Endodermal cell (in vitro differentiated cells): ENCODE measurements around the gene LVRN. TPM values are rescaled to one million over a fixed set of nuclear protein-coding genes. Genes with fewer than 3 reads are reported as not detected.

Source experiments
- DNase-seq: peaks from one replicate; pipeline ENCODE4 v3.0.0-alpha.2; 2017
- H3K27ac ChIP-seq: 2 replicates; pipeline ENCODE4 v1.5.1; 2013; ENCODE audit warnings: mild to moderate bottlenecking, low read depth, low read length, moderate library complexity
- H3K27me3 ChIP-seq: 2 replicates; pipeline ENCODE4 v1.6.1; 2013; ENCODE audit warnings: mild to moderate bottlenecking, low read length, moderate library complexity; ENCODE audit not compliant: insufficient read depth, control insufficient read depth, poor library complexity, severe bottlenecking
- H3K36me3 ChIP-seq: 2 replicates; pipeline ENCODE4 v1.7.0; 2013; ENCODE audit warnings: mild to moderate bottlenecking, low read length, moderate library complexity; ENCODE audit not compliant: control insufficient read depth, insufficient read depth
- H3K4me1 ChIP-seq: one replicate; pipeline ENCODE4 v1.7.0; 2013; ENCODE audit warnings: low read length; ENCODE audit not compliant: control insufficient read depth, insufficient read depth
- H3K4me3 ChIP-seq: 2 replicates; pipeline ENCODE4 v1.5.1; 2013; ENCODE audit warnings: mild to moderate bottlenecking, low read length, moderate library complexity
- H3K9ac ChIP-seq: 2 replicates; pipeline ENCODE4 v1.6.1; 2013; ENCODE audit warnings: mild to moderate bottlenecking, low read length, moderate library complexity; ENCODE audit not compliant: poor library complexity, severe bottlenecking; ENCODE audit errors: extremely low read depth
- H3K9me3 ChIP-seq: 2 replicates; pipeline ENCODE4 v1.6.1; 2013; ENCODE audit warnings: mild to moderate bottlenecking, low read length, moderate library complexity; ENCODE audit not compliant: control insufficient read depth
- H3K27ac Mint-ChIP-seq: 2 replicates; pipeline ENCODE4 v1.8.0; 2020; ENCODE audit warnings: mixed read lengths
- H3K27me3 Mint-ChIP-seq: 2 replicates; pipeline ENCODE4 v1.8.0; 2021; ENCODE audit warnings: mild to moderate bottlenecking, mixed read lengths; ENCODE audit not compliant: insufficient read depth
- H3K36me3 Mint-ChIP-seq: 2 replicates; pipeline ENCODE4 v1.8.0; 2020; ENCODE audit warnings: low read depth, mixed read lengths
- H3K4me1 Mint-ChIP-seq: 2 replicates; pipeline ENCODE4 v1.8.0; 2020; ENCODE audit warnings: mixed read lengths
- H3K4me3 Mint-ChIP-seq: 2 replicates; pipeline ENCODE4 v1.8.0; 2020; ENCODE audit warnings: mild to moderate bottlenecking, moderate library complexity, mixed read lengths
- H3K9me3 Mint-ChIP-seq: 2 replicates; pipeline ENCODE4 v1.8.0; 2020; ENCODE audit warnings: mild to moderate bottlenecking, mixed read lengths
- WGBS, 2 experiments: methylation state at CpG; one replicate each; pipeline versions ENCODE4 v1.1.5 to v1.1.7; 2013; ENCODE audit warnings: missing lambda C conversion rate in 2 of 2, mixed read lengths in 1 of 2; ENCODE audit not compliant: insufficient coverage in 1 of 2, insufficient read length in 1 of 2; 5-methylcytosine and 5-hydroxymethylcytosine counted together
- total RNA-seq, 2 donors: library from RNA; stranded (reverse); fragmentation: NEBNext Ultra II Directional in 1 of 2; extraction: Animal tissue kit (Norgen Biotek cat#: 25700) in 1 of 2; gene quantifications; 2 replicates in 1 of 2; 3 replicates in 1 of 2; pipeline ENCODE4 v1.2.1, GENCODE V29; 2021
- TF ChIP-seq, protein P1 (sequence below): fragments of 200-600 bp; sonication (generic); conservative IDR thresholded peaks from 2 replicates; pipeline ENCODE4 v1.5.0; 2021; ENCODE audit warnings: antibody characterized with exemption, mild to moderate bottlenecking

LVRN gene
- total RNA-seq, 2 donors from 2014 or later, result 0.26 to 0.38 TPM

DNA sequence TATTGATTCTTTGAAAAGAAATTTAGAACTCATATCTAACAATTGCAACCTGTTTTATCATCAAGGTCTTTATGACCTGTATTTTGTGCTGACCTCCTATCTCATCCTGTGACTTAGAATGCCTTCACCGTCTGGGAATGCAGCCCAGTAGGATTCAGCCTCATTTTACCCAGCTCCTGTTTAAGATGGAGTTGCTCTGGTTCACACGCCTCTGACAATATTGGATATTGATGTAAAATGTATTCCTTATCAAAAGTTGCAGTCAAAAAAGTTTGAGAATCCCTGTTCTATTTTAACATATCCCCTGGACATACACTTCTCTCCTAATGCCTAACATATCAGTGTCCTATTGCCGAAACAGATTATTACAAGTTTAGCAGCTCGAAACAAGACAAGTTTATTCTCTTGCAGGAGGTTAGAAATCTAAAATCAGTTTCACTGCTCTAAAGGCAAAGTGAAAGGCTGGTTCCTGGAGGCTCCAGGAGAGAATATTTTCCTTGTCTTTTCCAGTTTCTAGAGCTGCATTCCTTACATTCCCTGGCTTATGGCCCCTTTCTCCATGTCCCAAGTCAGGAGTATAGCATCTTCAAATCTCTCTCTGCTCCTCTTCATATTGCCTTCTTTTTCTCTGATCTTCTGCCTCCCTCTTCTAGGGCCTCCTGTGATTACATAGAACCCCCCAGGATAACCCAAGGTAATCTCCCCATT lies 31.5 kb upstream of the LVRN start:
- H3K36me3 Mint-ChIP-seq, result no peaks in the 10 kb centered on the region
- no peaks in the 10 kb centered on the region for H3K27me3 Mint-ChIP-seq
- 90 to 93% methylated on average over 2 to 4 of the region's 4 CpGs for WGBS, 2 experiments
- Histone ChIP-seq H3K4me1 (no peaks in the 10 kb centered on the region), H3K9ac (no peak overlapping the region), H3K27me3 (no peaks in the 10 kb centered on the region), H3K9me3 (no peaks in the 10 kb centered on the region), H3K36me3 (no peaks in the 10 kb centered on the region), H3K4me3 (no peak overlapping the region), H3K27ac (no peak overlapping the region)
- TF ChIP-seq, protein P1, sequence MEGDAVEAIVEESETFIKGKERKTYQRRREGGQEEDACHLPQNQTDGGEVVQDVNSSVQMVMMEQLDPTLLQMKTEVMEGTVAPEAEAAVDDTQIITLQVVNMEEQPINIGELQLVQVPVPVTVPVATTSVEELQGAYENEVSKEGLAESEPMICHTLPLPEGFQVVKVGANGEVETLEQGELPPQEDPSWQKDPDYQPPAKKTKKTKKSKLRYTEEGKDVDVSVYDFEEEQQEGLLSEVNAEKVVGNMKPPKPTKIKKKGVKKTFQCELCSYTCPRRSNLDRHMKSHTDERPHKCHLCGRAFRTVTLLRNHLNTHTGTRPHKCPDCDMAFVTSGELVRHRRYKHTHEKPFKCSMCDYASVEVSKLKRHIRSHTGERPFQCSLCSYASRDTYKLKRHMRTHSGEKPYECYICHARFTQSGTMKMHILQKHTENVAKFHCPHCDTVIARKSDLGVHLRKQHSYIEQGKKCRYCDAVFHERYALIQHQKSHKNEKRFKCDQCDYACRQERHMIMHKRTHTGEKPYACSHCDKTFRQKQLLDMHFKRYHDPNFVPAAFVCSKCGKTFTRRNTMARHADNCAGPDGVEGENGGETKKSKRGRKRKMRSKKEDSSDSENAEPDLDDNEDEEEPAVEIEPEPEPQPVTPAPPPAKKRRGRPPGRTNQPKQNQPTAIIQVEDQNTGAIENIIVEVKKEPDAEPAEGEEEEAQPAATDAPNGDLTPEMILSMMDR, result no peak
- no peaks in the 10 kb centered on the region for H3K9me3 Mint-ChIP-seq
- no peak for DNase-seq
- H3K4me3 Mint-ChIP-seq, result no peak overlapping the region
- no peak overlapping the region for H3K27ac Mint-ChIP-seq
- no peaks in the 10 kb centered on the region for H3K4me1 Mint-ChIP-seq

DNA sequence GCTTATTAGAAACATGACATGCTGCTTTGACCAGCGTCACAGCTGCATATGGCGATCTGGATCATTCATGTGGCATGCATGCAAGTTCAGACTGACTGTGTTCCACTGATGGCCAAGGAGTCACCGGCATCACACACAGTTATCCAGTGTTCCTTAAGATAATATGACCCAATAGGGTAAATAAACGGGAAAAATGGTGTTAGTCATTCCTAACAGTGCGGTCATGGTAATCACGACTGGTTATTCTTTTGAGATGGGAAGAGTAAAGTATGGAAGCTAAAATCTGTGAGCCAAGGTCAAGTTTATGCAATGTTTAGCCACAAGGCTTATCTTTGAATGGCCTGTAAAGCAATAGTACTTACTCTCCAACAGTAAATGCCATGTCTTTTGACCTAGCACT lies 29.3 kb upstream of the LVRN start:
- TF ChIP-seq, protein P1, result no peak
- no peak overlapping the region for H3K4me3 ChIP-seq
- H3K9me3 ChIP-seq, result no peaks in the 10 kb centered on the region
- H3K36me3 ChIP-seq, result no peaks in the 10 kb centered on the region
- H3K27me3 Mint-ChIP-seq, result no peaks in the 10 kb centered on the region
- no peak overlapping the region for H3K4me3 Mint-ChIP-seq
- H3K4me1 ChIP-seq, result no peaks in the 10 kb centered on the region
- H3K27ac Mint-ChIP-seq, result no peak overlapping the region
- no peak for DNase-seq
- 92 to 97% methylated on average over 4 to 6 of the region's 6 CpGs for WGBS, 2 experiments
- H3K9ac ChIP-seq, result no peak overlapping the region
- no peak overlapping the region for H3K27ac ChIP-seq
- no peaks in the 10 kb centered on the region for H3K27me3 ChIP-seq
- no peaks in the 10 kb centered on the region for H3K36me3 Mint-ChIP-seq
- no peaks in the 10 kb centered on the region for H3K4me1 Mint-ChIP-seq
- no peaks in the 10 kb centered on the region for H3K9me3 Mint-ChIP-seq

DNA sequence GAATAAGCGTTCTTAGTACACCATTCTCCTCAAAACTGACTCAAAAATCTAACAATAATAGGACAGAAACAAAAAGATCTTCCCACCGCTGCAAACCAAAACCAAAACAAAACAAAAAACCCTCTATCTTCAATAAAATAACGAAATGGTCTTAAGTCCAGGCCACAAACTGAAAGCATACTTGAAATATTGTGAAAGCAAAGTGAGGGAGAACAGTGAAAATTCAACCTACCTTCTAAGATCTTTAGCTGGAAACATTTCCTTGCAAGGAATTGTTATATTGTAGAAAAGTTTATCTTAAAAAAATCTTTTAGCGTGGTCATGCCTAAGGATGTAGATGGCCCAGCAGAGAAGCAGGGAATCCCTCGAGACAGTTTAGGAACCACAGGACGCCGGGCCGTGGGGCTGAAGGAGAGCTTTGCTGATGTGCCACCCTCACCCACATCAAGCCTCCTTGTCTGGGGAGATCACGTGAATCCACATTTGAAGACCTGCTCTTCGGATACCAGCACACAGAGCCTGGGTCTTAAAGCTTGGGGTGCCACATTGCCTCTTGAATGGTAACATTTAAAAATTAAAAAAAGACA lies 27.8 kb upstream of the LVRN start:
- no peak overlapping the region for H3K27ac Mint-ChIP-seq
- H3K27ac ChIP-seq, result no peak overlapping the region
- H3K36me3 ChIP-seq, result no peaks in the 10 kb centered on the region
- no peak for DNase-seq
- no peaks in the 10 kb centered on the region for H3K27me3 Mint-ChIP-seq
- no peak overlapping the region for H3K4me3 ChIP-seq
- H3K4me1 ChIP-seq, result no peaks in the 10 kb centered on the region
- H3K4me3 Mint-ChIP-seq, result no peak overlapping the region
- no peaks in the 10 kb centered on the region for H3K9me3 ChIP-seq
- H3K9ac ChIP-seq, result no peak overlapping the region
- H3K36me3 Mint-ChIP-seq, result no peaks in the 10 kb centered on the region
- TF ChIP-seq, protein P1, result no peak
- WGBS, 2 experiments, result 93 to 95% methylated on average over 4 to 10 of the region's 10 CpGs
- H3K9me3 Mint-ChIP-seq, result no peaks in the 10 kb centered on the region
- H3K27me3 ChIP-seq, result no peaks in the 10 kb centered on the region
- H3K4me1 Mint-ChIP-seq, result peaks cover 8% of the 10 kb centered on the region
